CD14-positive monocyte (primary cell): Measurements from ENCODE around the gene LAYN. TPM values are rescaled to one million over a fixed set of nuclear protein-coding genes. Genes with fewer than 3 reads are reported as not detected.
A peak's percentile ranks its signal among the peaks of the same experiment; 100 is the strongest.

Source experiments
- DNase-seq, 3 donors: peaks; one replicate each; pipeline ENCODE4 v3.0.0-alpha.2; 2011 to 2022
- H2AFZ ChIP-seq: 2 replicates; pipeline ENCODE4 v1.6.0; 2012; ENCODE audit warnings: mild to moderate bottlenecking, low read depth, low read length, inconsistent platforms; ENCODE audit not compliant: insufficient read depth, poor library complexity, severe bottlenecking
- H3K27ac ChIP-seq, 2 donors: 1 replicate in 1 of 2; 2 replicates in 1 of 2; pipeline ENCODE4 v1.5.1; 2012 to 2013; ENCODE audit warnings: low read length in 2 of 2, control low read depth in 1 of 2, inconsistent platforms in 1 of 2, low read depth in 1 of 2, mild to moderate bottlenecking in 1 of 2
- H3K27me3 ChIP-seq, 2 donors: one replicate each; pipeline versions ENCODE4 v1.6.0 to v1.6.1; 2011 to 2013; ENCODE audit warnings: low read length in 2 of 2; ENCODE audit not compliant: control insufficient read depth in 2 of 2, insufficient read depth in 2 of 2
- H3K36me3 ChIP-seq, 2 donors: replicated peaks in 1 of 2; 1 replicate in 1 of 2; 2 replicates in 1 of 2; pipeline versions ENCODE4 v1.5.1 to v1.6.1; 2012 to 2013; ENCODE audit warnings: low read length in 2 of 2, control low read depth in 1 of 2, inconsistent platforms in 1 of 2, mild to moderate bottlenecking in 1 of 2; ENCODE audit not compliant: insufficient read depth in 2 of 2, control insufficient read depth in 1 of 2
- H3K4me1 ChIP-seq, 2 donors: 1 replicate in 1 of 2; 2 replicates in 1 of 2; pipeline versions ENCODE4 v1.5.1 to v1.6.1; 2012 to 2013; ENCODE audit warnings: low read length in 2 of 2, control low read depth in 1 of 2, inconsistent platforms in 1 of 2, mild to moderate bottlenecking in 1 of 2, moderate library complexity in 1 of 2; ENCODE audit not compliant: insufficient read depth in 2 of 2, control insufficient read depth in 1 of 2
- H3K4me2 ChIP-seq: replicated peaks from 2 replicates; pipeline ENCODE3; 2012; ENCODE audit warnings: low read length, moderate library complexity, mild to moderate bottlenecking; ENCODE audit not compliant: poor library complexity, severe bottlenecking; ENCODE audit errors: extremely low read depth
- H3K4me3 ChIP-seq, 3 experiments: fragments of 200-600 bp in 1 of 3; sonication (generic) in 1 of 3; replicated peaks in 1 of 3; 1 replicate in 2 of 3; 2 replicates in 1 of 3; pipeline ENCODE4 v1.5.1; 2011 to 2013; ENCODE audit warnings: low read length in 3 of 3, mild to moderate bottlenecking in 3 of 3, control low read depth in 2 of 3, low read depth in 2 of 3, inconsistent platforms in 1 of 3, moderate library complexity in 1 of 3
- H3K79me2 ChIP-seq: 2 replicates; pipeline ENCODE4 v1.6.0; 2012; ENCODE audit warnings: mild to moderate bottlenecking, control low read depth, inconsistent platforms, low read length, moderate library complexity; ENCODE audit not compliant: insufficient read depth
- H3K9ac ChIP-seq: 2 replicates; pipeline ENCODE4 v1.6.0; 2017; ENCODE audit warnings: low read length, mild to moderate bottlenecking; ENCODE audit not compliant: insufficient read depth, poor library complexity, severe bottlenecking
- H3K9me3 ChIP-seq, 2 donors: replicated peaks in 1 of 2; 1 replicate in 1 of 2; 2 replicates in 1 of 2; pipeline versions ENCODE4 v1.5.1 to v1.6.1; 2012 to 2013; ENCODE audit warnings: low read length in 2 of 2, control low read depth in 1 of 2; ENCODE audit not compliant: control insufficient read depth in 1 of 2, insufficient read depth in 1 of 2
- H4K20me1 ChIP-seq: 2 replicates; pipeline ENCODE4 v1.6.0; 2012; ENCODE audit warnings: mild to moderate bottlenecking, low read length, control low read depth, moderate library complexity; ENCODE audit not compliant: insufficient read depth
- H3K27ac Mint-ChIP-seq, 7 donors: one replicate each; pipeline ENCODE4 v1.8.0; 2020; ENCODE audit warnings: mild to moderate bottlenecking in 7 of 7, mixed read lengths in 7 of 7, moderate library complexity in 6 of 7, inconsistent platforms in 2 of 7
- H3K27me3 Mint-ChIP-seq, 3 donors: one replicate each; pipeline ENCODE4 v1.8.0; 2021 to 2022; ENCODE audit warnings: low read depth in 3 of 3, mild to moderate bottlenecking in 3 of 3, mixed read lengths in 3 of 3, moderate library complexity in 3 of 3, inconsistent platforms in 1 of 3
- H3K36me3 Mint-ChIP-seq, 2 donors: one replicate each; pipeline ENCODE4 v1.8.0; 2020; ENCODE audit warnings: mixed read lengths in 2 of 2, inconsistent platforms in 1 of 2, mild to moderate bottlenecking in 1 of 2
- H3K4me1 Mint-ChIP-seq: one replicate; pipeline ENCODE4 v1.8.0; 2020; ENCODE audit warnings: mild to moderate bottlenecking, mixed read lengths
- H3K4me3 Mint-ChIP-seq, 2 donors: one replicate each; pipeline ENCODE4 v1.8.0; 2020; ENCODE audit warnings: mild to moderate bottlenecking in 2 of 2, mixed read lengths in 2 of 2, moderate library complexity in 1 of 2
- H3K9me3 Mint-ChIP-seq, 7 donors: one replicate each; pipeline ENCODE4 v1.8.0; 2020 to 2022; ENCODE audit warnings: mixed read lengths in 7 of 7, mild to moderate bottlenecking in 6 of 7, moderate library complexity in 6 of 7, inconsistent platforms in 2 of 7
- WGBS: methylation state at CpG from one replicate; pipeline ENCODE4 v1.1.5; 2013; ENCODE audit warnings: missing lambda C conversion rate; ENCODE audit not compliant: insufficient coverage; 5-methylcytosine and 5-hydroxymethylcytosine counted together
- intact Hi-C, 2 donors: fragments of 100-400 bp; cut with micrococcal nuclease; formaldehyde crosslinking; loops; one replicate each; pipeline versions ENCODE4 v1.15.0 to v1.15.1; 2023
- polyA plus RNA-seq, 3 donors: library from polyadenylated mRNA; depleted of rRNA in 1 of 3; unstranded in 2 of 3; stranded (reverse) in 1 of 3; fragments of 300-500 nt in 2 of 3; fragments of >200 nt in 1 of 3; fragmentation: Illumina TruSeq in 2 of 3; gene quantifications; 1 replicate in 2 of 3; 2 replicates in 1 of 3; pipeline ENCODE4 v1.2.3, GENCODE V29; 2012 to 2021
- TF ChIP-seq, protein P1 (sequence below): fragments of 200-600 bp; IDR thresholded peaks from one replicate; pipeline ENCODE4 v1.8.0; 2022; ENCODE audit warnings: antibody characterized with exemption, mild to moderate bottlenecking

Gene LAYN
- polyA plus RNA-seq, 3 donors: not detected

DNA sequence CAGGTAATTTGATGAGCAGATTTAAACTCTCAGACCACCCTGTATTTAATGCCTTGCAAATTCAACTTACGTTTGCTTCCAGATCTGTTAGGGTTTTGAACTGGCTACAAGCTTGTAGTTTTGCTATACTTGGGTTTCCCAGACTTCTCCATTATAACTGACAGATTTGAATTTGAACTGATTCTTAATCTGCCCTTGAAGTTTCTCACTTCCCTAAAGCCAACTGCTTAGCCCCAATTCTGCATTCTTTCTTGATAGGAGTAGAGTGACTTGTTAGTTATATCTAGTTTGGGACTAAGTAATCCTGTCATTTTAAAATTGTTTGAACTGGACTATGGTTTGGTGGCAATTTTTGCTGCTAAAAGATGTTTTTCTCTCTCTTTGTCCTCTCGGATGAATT, 9.7 kb downstream of the LAYN start:
- Histone ChIP-seq H3K79me2 (no peaks in the 10 kb centered on the region), H2AFZ (no peak overlapping the region), H3K9ac (no peak overlapping the region), H4K20me1 (no peaks in the 10 kb centered on the region), H3K9me3 (no peaks in the 10 kb centered on the region), H3K36me3 (no peaks in the 10 kb centered on the region), H3K4me3 (no peak overlapping the region), H3K4me1 (no peaks in the 10 kb centered on the region), H3K27me3 (no peaks in the 10 kb centered on the region), H3K4me2 (no peak overlapping the region), H3K27ac (no peak overlapping the region)
- Mint-ChIP-seq H3K9me3 (peaks cover 0 to 1% (median 0%) of the 10 kb centered on the region in 7 donors), H3K4me3 (no peak overlapping the region), H3K4me1 (peaks cover 5% of the 10 kb centered on the region), H3K27me3 (peaks cover 0 to 3% (median 0%) of the 10 kb centered on the region in 3 donors), H3K36me3 (no peaks in the 10 kb centered on the region), H3K27ac (peak overlapping the region in 1 of 7 donors; percentile 49)
- whole genome bisulfite sequencing: no CpG with 5 or more reads among the region's 2 CpGs
- TF ChIP-seq, protein P1, sequence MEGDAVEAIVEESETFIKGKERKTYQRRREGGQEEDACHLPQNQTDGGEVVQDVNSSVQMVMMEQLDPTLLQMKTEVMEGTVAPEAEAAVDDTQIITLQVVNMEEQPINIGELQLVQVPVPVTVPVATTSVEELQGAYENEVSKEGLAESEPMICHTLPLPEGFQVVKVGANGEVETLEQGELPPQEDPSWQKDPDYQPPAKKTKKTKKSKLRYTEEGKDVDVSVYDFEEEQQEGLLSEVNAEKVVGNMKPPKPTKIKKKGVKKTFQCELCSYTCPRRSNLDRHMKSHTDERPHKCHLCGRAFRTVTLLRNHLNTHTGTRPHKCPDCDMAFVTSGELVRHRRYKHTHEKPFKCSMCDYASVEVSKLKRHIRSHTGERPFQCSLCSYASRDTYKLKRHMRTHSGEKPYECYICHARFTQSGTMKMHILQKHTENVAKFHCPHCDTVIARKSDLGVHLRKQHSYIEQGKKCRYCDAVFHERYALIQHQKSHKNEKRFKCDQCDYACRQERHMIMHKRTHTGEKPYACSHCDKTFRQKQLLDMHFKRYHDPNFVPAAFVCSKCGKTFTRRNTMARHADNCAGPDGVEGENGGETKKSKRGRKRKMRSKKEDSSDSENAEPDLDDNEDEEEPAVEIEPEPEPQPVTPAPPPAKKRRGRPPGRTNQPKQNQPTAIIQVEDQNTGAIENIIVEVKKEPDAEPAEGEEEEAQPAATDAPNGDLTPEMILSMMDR: no peak
- intact Hi-C loops: no loop called here
- no peak for DNase-seq

DNA sequence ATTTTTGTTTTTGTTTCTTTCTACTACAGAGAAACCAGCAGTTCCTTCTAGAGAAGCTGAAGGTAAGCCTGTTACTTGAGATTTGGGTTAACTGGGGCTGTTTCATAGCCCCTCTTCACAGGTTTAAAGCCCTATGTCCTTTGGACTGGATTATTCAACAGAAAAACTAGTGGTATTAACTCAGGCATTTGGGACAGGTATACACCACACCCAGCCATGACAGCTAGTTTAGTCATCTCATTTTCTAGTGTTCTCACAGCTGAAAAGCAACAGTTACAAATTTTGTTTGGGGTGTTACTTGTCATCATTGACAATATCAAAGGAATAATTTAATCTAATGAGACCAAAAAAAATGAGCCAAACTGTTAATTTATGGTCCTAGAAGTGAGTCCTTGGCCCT, 14.0 kb downstream of the LAYN start:
- no peak for DNase-seq
- Histone ChIP-seq H3K27ac (no peak overlapping the region), H3K79me2 (no peaks in the 10 kb centered on the region), H3K9me3 (peaks cover 7 to 9% of the 10 kb centered on the region in 2 donors), H2AFZ (no peak overlapping the region), H3K36me3 (no peaks in the 10 kb centered on the region), H3K27me3 (no peaks in the 10 kb centered on the region), H3K4me3 (no peak overlapping the region), H3K4me2 (no peak overlapping the region), H3K9ac (no peak overlapping the region), H3K4me1 (no peaks in the 10 kb centered on the region), H4K20me1 (no peaks in the 10 kb centered on the region)
- no peak overlapping the region for H3K4me3 Mint-ChIP-seq
- H3K9me3 Mint-ChIP-seq: peaks cover 5 to 16% (median 13%) of the 10 kb centered on the region in 7 donors
- peaks cover 0 to 4% (median 0%) of the 10 kb centered on the region in 3 donors for H3K27me3 Mint-ChIP-seq
- intact Hi-C loops: no loop called here
- H3K36me3 Mint-ChIP-seq: no peaks in the 10 kb centered on the region
- H3K4me1 Mint-ChIP-seq: peaks cover 5% of the 10 kb centered on the region
- TF ChIP-seq, protein P1: no peak
- no peak overlapping the region for H3K27ac Mint-ChIP-seq
